Colonic mucosa (tissue), 4 donors: ENCODE results near the gene B4GALNT3. TPM values are rescaled to one million over a fixed set of nuclear protein-coding genes. Genes with fewer than 3 reads are reported as not detected.

Experiments
- DNase-seq: peaks from one replicate; pipeline ENCODE4 v3.0.0-alpha.2; 2020
- H3K27ac ChIP-seq: fragments of 200-600 bp; one replicate; pipeline ENCODE4 v1.8.0; 2021
- H3K27me3 ChIP-seq: fragments of 200-600 bp; one replicate; pipeline ENCODE4 v1.8.0; 2021
- H3K36me3 ChIP-seq: fragments of 200-600 bp; one replicate; pipeline ENCODE4 v1.8.0; 2021
- H3K4me1 ChIP-seq: fragments of 200-600 bp; one replicate; pipeline ENCODE4 v1.8.0; 2021; ENCODE audit warnings: mild to moderate bottlenecking
- H3K4me3 ChIP-seq: fragments of 200-600 bp; one replicate; pipeline ENCODE4 v1.8.0; 2021
- H3K9ac ChIP-seq, 2 donors: one replicate each; pipeline ENCODE4 v1.7.0; 2013; ENCODE audit warnings: control low read depth in 2 of 2, low read depth in 2 of 2, low read length in 2 of 2
- H3K9me3 ChIP-seq: fragments of 200-600 bp; one replicate; pipeline ENCODE4 v1.8.0; 2021
- intact Hi-C: fragments of 100-400 bp; cut with DNase I; formaldehyde crosslinking; loops from one replicate; pipeline ENCODE4 v1.14.1; 2022
- total RNA-seq, 2 donors: library from RNA; stranded (reverse); fragmentation: NEBNext Ultra II Directional in 1 of 2; extraction: Animal tissue kit (Norgen Biotek cat#: 25700) in 1 of 2; gene quantifications; one replicate each; pipeline ENCODE4 v1.2.1, GENCODE V29; 2021
- TF ChIP-seq, protein P1 (sequence below): fragments of 200-600 bp; IDR thresholded peaks from one replicate; pipeline ENCODE4 v1.8.0; 2022; ENCODE audit warnings: antibody characterized with exemption, mild to moderate bottlenecking
- donor health status: healthy.
- donor health status: DM: no; HTN: no; CAD: no.
- donor health status: DM: no; HTN: no; CAD: no.

Gene B4GALNT3
- total RNA-seq, 2 donors from 2014 or later = 73.7 to 84.0 TPM

GRCh38 chr12:547883-548470, 88.2 kb downstream of the B4GALNT3 start:
- no peaks in the 10 kb centered on the region for H3K36me3 ChIP-seq
- TF ChIP-seq, protein P1, sequence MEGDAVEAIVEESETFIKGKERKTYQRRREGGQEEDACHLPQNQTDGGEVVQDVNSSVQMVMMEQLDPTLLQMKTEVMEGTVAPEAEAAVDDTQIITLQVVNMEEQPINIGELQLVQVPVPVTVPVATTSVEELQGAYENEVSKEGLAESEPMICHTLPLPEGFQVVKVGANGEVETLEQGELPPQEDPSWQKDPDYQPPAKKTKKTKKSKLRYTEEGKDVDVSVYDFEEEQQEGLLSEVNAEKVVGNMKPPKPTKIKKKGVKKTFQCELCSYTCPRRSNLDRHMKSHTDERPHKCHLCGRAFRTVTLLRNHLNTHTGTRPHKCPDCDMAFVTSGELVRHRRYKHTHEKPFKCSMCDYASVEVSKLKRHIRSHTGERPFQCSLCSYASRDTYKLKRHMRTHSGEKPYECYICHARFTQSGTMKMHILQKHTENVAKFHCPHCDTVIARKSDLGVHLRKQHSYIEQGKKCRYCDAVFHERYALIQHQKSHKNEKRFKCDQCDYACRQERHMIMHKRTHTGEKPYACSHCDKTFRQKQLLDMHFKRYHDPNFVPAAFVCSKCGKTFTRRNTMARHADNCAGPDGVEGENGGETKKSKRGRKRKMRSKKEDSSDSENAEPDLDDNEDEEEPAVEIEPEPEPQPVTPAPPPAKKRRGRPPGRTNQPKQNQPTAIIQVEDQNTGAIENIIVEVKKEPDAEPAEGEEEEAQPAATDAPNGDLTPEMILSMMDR = no peak
- no peak overlapping the region for H3K9ac ChIP-seq
- H3K9me3 ChIP-seq = no peaks in the 10 kb centered on the region
- intact Hi-C loops = loop anchor here (5.0 kb wide), 1 partner anchor 96 kb away; no protein-coding TSS in a partner anchor
- DNase-seq = no peak
- H3K4me1 ChIP-seq = no peaks in the 10 kb centered on the region
- H3K27me3 ChIP-seq = no peaks in the 10 kb centered on the region
- H3K27ac ChIP-seq = no peak overlapping the region
- no peak overlapping the region for H3K4me3 ChIP-seq

GRCh38 chr12:549476-550082, 89.8 kb downstream of the B4GALNT3 start:
- intact Hi-C loops = loop anchor here (5.0 kb wide), 2 partner anchors 97 to 107 kb away; no protein-coding TSS in a partner anchor
- H3K27me3 ChIP-seq = no peaks in the 10 kb centered on the region
- no peak overlapping the region for H3K27ac ChIP-seq
- H3K9me3 ChIP-seq = no peaks in the 10 kb centered on the region
- H3K9ac ChIP-seq = no peak overlapping the region
- DNase-seq = no peak
- no peak overlapping the region for H3K4me3 ChIP-seq
- TF ChIP-seq, protein P1 = no peak
- no peaks in the 10 kb centered on the region for H3K4me1 ChIP-seq
- H3K36me3 ChIP-seq = no peaks in the 10 kb centered on the region

GRCh38 chr12:550473-551260, 90.9 kb downstream of the B4GALNT3 start:
- no peaks in the 10 kb centered on the region for H3K36me3 ChIP-seq
- no peak overlapping the region for H3K4me3 ChIP-seq
- no peak overlapping the region for H3K27ac ChIP-seq
- no peaks in the 10 kb centered on the region for H3K4me1 ChIP-seq
- TF ChIP-seq, protein P1 = no peak
- intact Hi-C loops = loop anchor here (5.0 kb wide), 1 partner anchor 108 kb away; no protein-coding TSS in a partner anchor
- DNase-seq = no peak
- no peak overlapping the region for H3K9ac ChIP-seq
- H3K9me3 ChIP-seq = no peaks in the 10 kb centered on the region
- no peaks in the 10 kb centered on the region for H3K27me3 ChIP-seq

- no peak for DNase-seq
- no peak overlapping the region for H3K27ac ChIP-seq
- no peak overlapping the region for H3K9ac ChIP-seq
- H3K36me3 ChIP-seq = no peaks in the 10 kb centered on the region
- TF ChIP-seq, protein P1 = no peak
- H3K4me3 ChIP-seq = no peak overlapping the region
- no peaks in the 10 kb centered on the region for H3K9me3 ChIP-seq
- H3K4me1 ChIP-seq = no peaks in the 10 kb centered on the region
- intact Hi-C loops = loop anchor here (5.0 kb wide), 1 partner anchor 110 kb away; no protein-coding TSS in a partner anchor
- no peaks in the 10 kb centered on the region for H3K27me3 ChIP-seq
Observed at GRCh38 chr12:552466-552865, 92.7 kb downstream of the B4GALNT3 start.

DNA sequence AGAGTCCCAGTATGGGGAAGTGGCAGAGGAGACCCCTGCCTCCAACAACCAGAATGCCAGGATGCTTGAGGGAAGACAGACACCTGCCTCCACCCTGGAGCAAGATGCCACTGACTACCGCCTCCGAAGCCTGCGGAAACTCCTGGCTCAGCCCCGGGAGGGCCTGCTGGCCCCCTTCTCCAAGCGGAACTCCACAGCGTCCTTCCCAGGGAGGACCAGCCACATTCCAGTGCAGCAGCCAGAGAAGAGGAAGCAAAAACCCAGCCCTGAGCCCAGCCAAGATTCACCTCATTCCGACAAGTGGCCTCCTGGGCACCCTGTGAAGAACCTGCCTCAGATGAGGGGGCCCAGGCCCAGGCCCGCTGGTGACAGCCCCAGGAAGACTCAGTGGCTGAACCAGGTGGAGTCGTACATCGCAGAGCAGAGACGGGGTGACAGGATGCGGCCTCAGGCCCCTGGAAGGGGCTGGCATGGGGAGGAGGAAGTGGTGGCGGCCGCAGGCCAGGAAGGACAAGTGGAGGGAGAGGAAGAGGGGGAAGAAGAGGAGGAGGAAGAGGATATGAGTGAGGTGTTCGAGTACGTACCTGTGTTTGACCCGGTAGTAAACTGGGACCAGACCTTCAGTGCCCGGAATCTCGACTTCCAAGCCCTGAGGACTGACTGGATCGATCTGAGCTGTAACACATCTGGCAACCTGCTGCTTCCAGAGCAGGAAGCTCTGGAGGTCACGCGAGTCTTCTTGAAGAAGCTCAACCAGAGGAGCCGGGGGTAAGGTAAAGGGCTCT, 93.7 kb downstream of the B4GALNT3 start:
- Histone ChIP-seq H3K4me3 (no peak overlapping the region), H3K9me3 (no peaks in the 10 kb centered on the region), H3K36me3 (no peaks in the 10 kb centered on the region), H3K27me3 (no peaks in the 10 kb centered on the region), H3K9ac (no peak overlapping the region), H3K27ac (no peak overlapping the region), H3K4me1 (no peaks in the 10 kb centered on the region)
- no peak for DNase-seq
- intact Hi-C loops = loop anchor here (5.0 kb wide), 1 partner anchor 111 kb away; no protein-coding TSS in a partner anchor
- TF ChIP-seq, protein P1 = no peak
